Keratinocyte (primary cell): ENCODE measurements around the gene PAQR4. TPM values are rescaled to one million over a fixed set of nuclear protein-coding genes. Genes with fewer than 3 reads are reported as not detected.

ENCODE experiments used
- DNase-seq: peaks from one replicate; pipeline ENCODE4 v3.0.0-alpha.2; 2011; ENCODE audit warnings: low read depth, missing footprints, low spot score
- FAIRE-seq: peaks from 2 replicates; lab custom pipeline; 2011; peaks lifted over from hg19 to GRCh38; lab: Jason Lieb, UNC
- H2AFZ ChIP-seq: 2 replicates; pipeline ENCODE4 v1.6.0; 2012; ENCODE audit warnings: low read length, control low read depth, inconsistent platforms; ENCODE audit not compliant: control insufficient read depth
- H3K27ac ChIP-seq: 2 replicates; pipeline ENCODE4 v1.5.1; 2011; ENCODE audit warnings: low read length; ENCODE audit not compliant: control insufficient read depth, insufficient read depth
- H3K27me3 ChIP-seq: 3 replicates; pipeline ENCODE4 v1.6.0; 2011; ENCODE audit warnings: low read length; ENCODE audit not compliant: control insufficient read depth, insufficient read depth; ENCODE audit errors: extremely low read depth
- H3K36me3 ChIP-seq, 2 experiments: 2 replicates in 1 of 2; 3 replicates in 1 of 2; pipeline ENCODE4 v1.5.1; 2011; ENCODE audit warnings: low read length in 2 of 2, mild to moderate bottlenecking in 1 of 2; ENCODE audit not compliant: control insufficient read depth in 2 of 2, insufficient read depth in 2 of 2; ENCODE audit errors: extremely low read depth in 1 of 2
- H3K4me1 ChIP-seq: 3 replicates; pipeline ENCODE4 v1.5.1; 2011; ENCODE audit warnings: low read length; ENCODE audit not compliant: control insufficient read depth, insufficient read depth; ENCODE audit errors: extremely low read depth
- H3K4me2 ChIP-seq: 3 replicates; pipeline ENCODE4 v1.6.0; 2011; ENCODE audit warnings: low read depth, low read length; ENCODE audit not compliant: control insufficient read depth, insufficient read depth; ENCODE audit errors: extremely low read depth
- H3K4me3 ChIP-seq, 3 experiments: fragments of 200-600 bp in 1 of 3; sonication (generic) in 1 of 3; 2 replicates in 2 of 3; 3 replicates in 1 of 3; pipeline ENCODE4 v1.5.1; 2011 to 2016; ENCODE audit warnings: low read length in 3 of 3, mild to moderate bottlenecking in 3 of 3, control low read depth in 2 of 3, inconsistent platforms in 1 of 3, low read depth in 1 of 3, mixed read lengths in 1 of 3, mixed run types in 1 of 3, moderate library complexity in 1 of 3; ENCODE audit not compliant: control insufficient read depth in 2 of 3, insufficient read depth in 2 of 3; ENCODE audit errors: extremely low read depth in 1 of 3
- H3K79me2 ChIP-seq: 2 replicates; pipeline ENCODE4 v1.6.0; 2012; ENCODE audit warnings: low read length; ENCODE audit not compliant: control insufficient read depth, insufficient read depth
- H3K9ac ChIP-seq: 3 replicates; pipeline ENCODE4 v1.6.0; 2011; ENCODE audit warnings: low read length; ENCODE audit not compliant: control insufficient read depth, insufficient read depth; ENCODE audit errors: extremely low read depth
- H3K9me1 ChIP-seq: 3 replicates; pipeline ENCODE4 v1.6.0; 2011; ENCODE audit warnings: low read length; ENCODE audit not compliant: control insufficient read depth, insufficient read depth; ENCODE audit errors: extremely low read depth
- H3K9me3 ChIP-seq: 2 replicates; pipeline ENCODE4 v1.5.1; 2012; ENCODE audit warnings: low read depth, low read length; ENCODE audit not compliant: control insufficient read depth
- H4K20me1 ChIP-seq: 3 replicates; pipeline ENCODE4 v1.6.0; 2011; ENCODE audit warnings: low read length; ENCODE audit not compliant: control insufficient read depth, insufficient read depth; ENCODE audit errors: extremely low read depth
- CTCF ChIP-seq, 3 experiments: IDR thresholded peaks in 1 of 3; conservative IDR thresholded peaks in 1 of 3; optimal IDR thresholded peaks in 1 of 3; 2 replicates in 2 of 3; 3 replicates in 1 of 3; pipeline versions ENCODE3 to v1.5.1; 2011; ENCODE audit warnings: low read length in 3 of 3, mild to moderate bottlenecking in 3 of 3, moderate library complexity in 2 of 3, control low read depth in 1 of 3, inconsistent platforms in 1 of 3; ENCODE audit not compliant: insufficient read depth in 2 of 3; ENCODE audit errors: extremely low read depth in 1 of 3
- EZH2 ChIP-seq: IDR thresholded peaks from one replicate; pipeline ENCODE4 v1.6.1; 2012; ENCODE audit warnings: inconsistent platforms, mild to moderate bottlenecking, low read length, moderate library complexity
- dilution Hi-C: fragments of 300-500 bp; cut with MboI; formaldehyde crosslinking; loops from one replicate; pipeline ENCODE4 v1.7.0; 2020; ENCODE audit warnings: low sequenced_read_pairs; ENCODE audit not compliant: extremely low pct_ligation_motif_present
- polyA minus RNA-seq, 3 experiments: library from RNA; depleted of rRNA, polyadenylated mRNA; stranded (reverse); fragments of >200 nt; gene quantifications; 1 replicate in 1 of 3; 2 replicates in 1 of 3; 3 replicates in 1 of 3; pipeline ENCODE4 v1.2.3, GENCODE V29; 2011
- polyA plus RNA-seq, 5 experiments: library from polyadenylated mRNA; depleted of rRNA in 3 of 5; stranded (reverse) in 3 of 5; stranded (forward) in 1 of 5; unstranded in 1 of 5; fragments of >200 nt; gene quantifications; 1 replicate in 1 of 5; 2 replicates in 3 of 5; 3 replicates in 1 of 5; pipeline versions ENCODE4 v1.2.1 to v1.2.3, GENCODE V29; 2011 to 2012; ENCODE audit warnings: missing spikeins in 2 of 5, low read depth in 1 of 5, low replicate concordance in 1 of 5

PAQR4 gene
- 16.8 to 26.6 TPM (median 18.4 TPM) in 3 replicates for polyA plus RNA-seq
- polyA plus RNA-seq (2011; ENCODE audit: low read depth) = 2.1 TPM
- polyA plus RNA-seq (2011; cell fraction: cytosol; rRNA removed) = 20.9 and 30.4 TPM in 2 replicates
- polyA plus RNA-seq (2011; cell fraction: nucleus; rRNA removed) = 38.6 and 51.9 TPM in 2 replicates
- 8.2 and 19.1 TPM in 2 replicates for polyA plus RNA-seq (2012; ENCODE audit: low replicate concordance)
- polyA minus RNA-seq = 15.9 to 29.1 TPM (median 21.6 TPM) in 3 replicates
- polyA minus RNA-seq (2011; cell fraction: cytosol; rRNA and poly(A)+ RNA removed) = 65.2 TPM
- 18.8 and 21.0 TPM in 2 replicates for polyA minus RNA-seq (2011; cell fraction: nucleus; rRNA and poly(A)+ RNA removed)

- Histone ChIP-seq H4K20me1 (peaks cover 9% of the 10 kb centered on the region), H3K27me3 (no peaks in the 10 kb centered on the region), H3K9me3 (no peaks in the 10 kb centered on the region), H3K79me2 (peaks cover 11% of the 10 kb centered on the region), H3K9ac (peak within 1 kb of the TSS; percentile 70), H2AFZ (peak within 1 kb of the TSS; percentile 65), H3K4me1 (peaks cover 24% of the 10 kb centered on the region), H3K4me3 (peak within 1 kb of the TSS; percentile 70 to 78 (median 72)), H3K27ac (peak within 1 kb of the TSS; percentile 45), H3K9me1 (peaks cover 2% of the 10 kb centered on the region), H3K36me3 (peaks cover 0 to 8% of the 10 kb centered on the region in 2 experiments), H3K4me2 (peak within 1 kb of the TSS; percentile 85)
- DNase-seq (no peak), FAIRE-seq (no peak)
- no peak for TF ChIP-seq CTCF (optimal IDR thresholded peaks at IDR 0.05 in 1 of 3, IDR thresholded peaks at IDR 0.05 in 1 of 3, conservative IDR thresholded peaks at IDR 0.05 in 1 of 3; ENCODE audit: extremely low read depth in 1 of 3, insufficient read depth in 2 of 3, low read length in 3 of 3)
- no peak for TF ChIP-seq EZH2
- dilution Hi-C loops = no loop called here
Observed at GRCh38 chr16:2968738-2969544, at the start of gene PAQR4. Gene PAQR4, plus strand, starts transcription at chr16:2969348. Its CDS starts 327 bp downstream, at chr16:2969675.

- FAIRE-seq = peak; percentile 5
Observed at GRCh38 chr16:2919511-2920255, 49.5 kb upstream of the PAQR4 start.

More at GRCh38 chr16:2919511-2920255, 49.5 kb upstream of the PAQR4 start:
- no peak overlapping the region for H3K4me3 ChIP-seq
- no peak overlapping the region for H2AFZ ChIP-seq
- H3K4me2 ChIP-seq = no peak overlapping the region
- peaks cover 2 to 6% of the 10 kb centered on the region in 2 experiments for H3K36me3 ChIP-seq
- no peak for DNase-seq
- H4K20me1 ChIP-seq = no peaks in the 10 kb centered on the region
- peak overlapping the region; percentile 5 for H3K27ac ChIP-seq
- no peaks in the 10 kb centered on the region for H3K9me1 ChIP-seq
- dilution Hi-C loops = no loop called here
- no peak for TF ChIP-seq EZH2
- peak; percentile 60 to 91 (median 83) for TF ChIP-seq CTCF (optimal IDR thresholded peaks at IDR 0.05 in 1 of 3, IDR thresholded peaks at IDR 0.05 in 1 of 3, conservative IDR thresholded peaks at IDR 0.05 in 1 of 3; ENCODE audit: extremely low read depth in 1 of 3, insufficient read depth in 2 of 3, low read length in 3 of 3)
- H3K4me1 ChIP-seq = peaks cover 18% of the 10 kb centered on the region
- no peaks in the 10 kb centered on the region for H3K9me3 ChIP-seq
- H3K79me2 ChIP-seq = peaks cover 15% of the 10 kb centered on the region
- no peak overlapping the region for H3K9ac ChIP-seq
- no peaks in the 10 kb centered on the region for H3K27me3 ChIP-seq
